Astrocyte (in vitro differentiated cells and primary cell): Measurements from ENCODE around the gene HSD17B8. TPM values are rescaled to one million over a fixed set of nuclear protein-coding genes. Genes with fewer than 3 reads are reported as not detected.

ENCODE experiments used
- DNase-seq: peaks from one replicate; pipeline ENCODE4 v3.0.0-alpha.2; 2010; ENCODE audit warnings: low read depth
- FAIRE-seq: peaks from 2 replicates; lab custom pipeline; 2011; peaks lifted over from hg19 to GRCh38; lab: Jason Lieb, UNC
- H2AFZ ChIP-seq: 2 replicates; pipeline ENCODE4 v1.6.0; 2012; ENCODE audit warnings: low read depth, low read length, inconsistent platforms
- H3K27ac ChIP-seq: 2 replicates; pipeline ENCODE4 v1.5.1; 2011; ENCODE audit warnings: low read depth, low read length, inconsistent platforms
- H3K27me3 ChIP-seq: 2 replicates; pipeline ENCODE4 v1.6.0; 2011; ENCODE audit warnings: low read length, inconsistent platforms; ENCODE audit not compliant: insufficient read depth
- H3K36me3 ChIP-seq: 2 replicates; pipeline ENCODE4 v1.5.1; 2011; ENCODE audit warnings: low read length, inconsistent platforms; ENCODE audit not compliant: insufficient read depth
- H3K4me1 ChIP-seq: 2 replicates; pipeline ENCODE4 v1.5.1; 2011; ENCODE audit warnings: low read length, inconsistent platforms; ENCODE audit not compliant: insufficient read depth
- H3K4me2 ChIP-seq: 2 replicates; pipeline ENCODE4 v1.6.0; 2012; ENCODE audit warnings: low read length, inconsistent platforms
- H3K4me3 ChIP-seq: 2 replicates; pipeline ENCODE4 v1.5.1; 2011; ENCODE audit warnings: low read depth, mild to moderate bottlenecking, low read length, inconsistent platforms; ENCODE audit not compliant: insufficient read depth
- H3K79me2 ChIP-seq: 2 replicates; pipeline ENCODE4 v1.6.0; 2012; ENCODE audit warnings: mild to moderate bottlenecking, low read length, inconsistent platforms; ENCODE audit not compliant: insufficient read depth
- H3K9ac ChIP-seq: 2 replicates; pipeline ENCODE4 v1.6.0; 2012; ENCODE audit warnings: mild to moderate bottlenecking, low read length, inconsistent platforms
- H3K9me3 ChIP-seq: 2 replicates; pipeline ENCODE4 v1.5.1; 2012; ENCODE audit warnings: low read depth, mild to moderate bottlenecking, low read length, inconsistent platforms; ENCODE audit not compliant: insufficient read depth
- H4K20me1 ChIP-seq: 2 replicates; pipeline ENCODE4 v1.6.0; 2012; ENCODE audit warnings: low read length, inconsistent platforms; ENCODE audit not compliant: insufficient read depth
- H3K27ac Mint-ChIP-seq: one replicate; pipeline ENCODE4 v1.8.0; 2021; ENCODE audit warnings: mild to moderate bottlenecking, mixed read lengths; ENCODE audit not compliant: unreplicated experiment
- H3K27me3 Mint-ChIP-seq: one replicate; pipeline ENCODE4 v1.8.0; 2021; ENCODE audit warnings: low read depth, mixed read lengths; ENCODE audit not compliant: unreplicated experiment
- H3K36me3 Mint-ChIP-seq: one replicate; pipeline ENCODE4 v1.8.0; 2021; ENCODE audit warnings: low read depth, mixed read lengths; ENCODE audit not compliant: unreplicated experiment
- H3K4me1 Mint-ChIP-seq: one replicate; pipeline ENCODE4 v1.8.0; 2021; ENCODE audit warnings: low read depth, mixed read lengths; ENCODE audit not compliant: unreplicated experiment
- H3K4me3 Mint-ChIP-seq: one replicate; pipeline ENCODE4 v1.8.0; 2021; ENCODE audit warnings: mild to moderate bottlenecking, moderate library complexity, mixed read lengths; ENCODE audit not compliant: unreplicated experiment
- H3K9me3 Mint-ChIP-seq: one replicate; pipeline ENCODE4 v1.8.0; 2021; ENCODE audit warnings: mild to moderate bottlenecking, mixed read lengths; ENCODE audit not compliant: unreplicated experiment
- EZH2 ChIP-seq: IDR thresholded peaks from 2 replicates; pipeline ENCODE4 v1.6.1; 2012; ENCODE audit warnings: mild to moderate bottlenecking, low read length, inconsistent platforms; ENCODE audit not compliant: insufficient read depth
- total RNA-seq: library from RNA; stranded (reverse); gene quantifications from 2 replicates; pipeline ENCODE4 v1.2.1, GENCODE V29; 2021
- TF ChIP-seq, protein P1 (sequence below): IDR thresholded peaks from 2 replicates; pipeline ENCODE4 v1.5.1; 2011; ENCODE audit warnings: low read depth, mild to moderate bottlenecking, inconsistent platforms, low read length, moderate library complexity; ENCODE audit not compliant: insufficient read depth

HSD17B8 gene
- total RNA-seq, 1 donor from 2014 or later = 2.1 TPM

DNA sequence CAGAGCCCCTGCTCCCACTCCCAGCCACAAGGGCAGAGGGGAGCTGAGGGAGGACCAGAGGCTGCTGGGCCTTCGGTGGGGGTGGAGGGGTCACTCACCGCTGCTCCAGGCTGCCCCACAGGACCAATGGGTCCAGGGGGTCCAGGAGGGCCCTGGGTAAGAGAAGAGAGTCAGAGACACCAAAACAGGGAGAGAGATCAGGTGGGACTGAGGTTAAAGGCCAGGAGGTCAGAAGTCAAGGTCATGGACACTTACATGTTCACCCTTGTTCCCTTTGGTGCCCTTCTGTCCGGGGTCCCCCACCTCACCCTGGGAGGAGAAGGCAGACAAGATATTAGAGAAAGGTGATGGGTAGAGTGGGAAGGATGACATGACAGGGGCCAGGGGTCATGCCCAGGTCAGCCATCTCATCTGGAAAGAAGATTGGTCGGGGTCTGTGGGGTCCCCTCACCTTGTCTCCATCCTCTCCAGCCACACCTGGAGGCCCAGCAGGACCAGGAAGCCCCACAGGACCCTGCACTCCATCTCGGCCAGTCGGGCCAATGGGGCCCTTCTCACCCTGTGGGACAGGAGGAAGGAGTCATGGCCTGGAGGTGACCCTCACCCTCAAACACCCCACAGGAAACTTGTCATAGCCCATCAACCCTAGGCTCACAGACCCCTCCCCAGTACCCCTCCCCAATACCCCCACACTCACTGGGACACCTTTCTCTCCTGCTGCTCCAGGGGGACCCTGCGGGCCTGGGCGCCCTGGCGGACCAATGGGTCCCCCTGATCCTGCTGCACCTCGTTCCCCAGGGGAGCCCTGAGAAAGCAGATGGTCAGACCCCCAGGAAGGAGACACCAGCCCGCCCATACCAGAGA is 33.2 kb upstream of the HSD17B8 start:
- no peaks in the 10 kb centered on the region for H4K20me1 ChIP-seq
- no peak overlapping the region for H3K4me3 ChIP-seq
- H3K27me3 ChIP-seq = no peaks in the 10 kb centered on the region
- H2AFZ ChIP-seq = no peak overlapping the region
- H3K36me3 Mint-ChIP-seq = peaks cover under 1% of the 10 kb centered on the region
- no peaks in the 10 kb centered on the region for H3K4me1 Mint-ChIP-seq
- no peak overlapping the region for H3K4me3 Mint-ChIP-seq
- H3K27ac Mint-ChIP-seq = no peak overlapping the region
- H3K36me3 ChIP-seq = no peaks in the 10 kb centered on the region
- H3K4me1 ChIP-seq = no peaks in the 10 kb centered on the region
- H3K9me3 Mint-ChIP-seq = no peaks in the 10 kb centered on the region
- no peak overlapping the region for H3K27ac ChIP-seq
- no peak overlapping the region for H3K9ac ChIP-seq
- H3K4me2 ChIP-seq = no peak overlapping the region
- H3K79me2 ChIP-seq = no peaks in the 10 kb centered on the region
- no peak for FAIRE-seq
- H3K9me3 ChIP-seq = no peaks in the 10 kb centered on the region
- DNase-seq = no peak
- H3K27me3 Mint-ChIP-seq = peaks cover 48% of the 10 kb centered on the region
- TF ChIP-seq EZH2 = no peak
- TF ChIP-seq, protein P1, sequence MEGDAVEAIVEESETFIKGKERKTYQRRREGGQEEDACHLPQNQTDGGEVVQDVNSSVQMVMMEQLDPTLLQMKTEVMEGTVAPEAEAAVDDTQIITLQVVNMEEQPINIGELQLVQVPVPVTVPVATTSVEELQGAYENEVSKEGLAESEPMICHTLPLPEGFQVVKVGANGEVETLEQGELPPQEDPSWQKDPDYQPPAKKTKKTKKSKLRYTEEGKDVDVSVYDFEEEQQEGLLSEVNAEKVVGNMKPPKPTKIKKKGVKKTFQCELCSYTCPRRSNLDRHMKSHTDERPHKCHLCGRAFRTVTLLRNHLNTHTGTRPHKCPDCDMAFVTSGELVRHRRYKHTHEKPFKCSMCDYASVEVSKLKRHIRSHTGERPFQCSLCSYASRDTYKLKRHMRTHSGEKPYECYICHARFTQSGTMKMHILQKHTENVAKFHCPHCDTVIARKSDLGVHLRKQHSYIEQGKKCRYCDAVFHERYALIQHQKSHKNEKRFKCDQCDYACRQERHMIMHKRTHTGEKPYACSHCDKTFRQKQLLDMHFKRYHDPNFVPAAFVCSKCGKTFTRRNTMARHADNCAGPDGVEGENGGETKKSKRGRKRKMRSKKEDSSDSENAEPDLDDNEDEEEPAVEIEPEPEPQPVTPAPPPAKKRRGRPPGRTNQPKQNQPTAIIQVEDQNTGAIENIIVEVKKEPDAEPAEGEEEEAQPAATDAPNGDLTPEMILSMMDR = no peak

DNA sequence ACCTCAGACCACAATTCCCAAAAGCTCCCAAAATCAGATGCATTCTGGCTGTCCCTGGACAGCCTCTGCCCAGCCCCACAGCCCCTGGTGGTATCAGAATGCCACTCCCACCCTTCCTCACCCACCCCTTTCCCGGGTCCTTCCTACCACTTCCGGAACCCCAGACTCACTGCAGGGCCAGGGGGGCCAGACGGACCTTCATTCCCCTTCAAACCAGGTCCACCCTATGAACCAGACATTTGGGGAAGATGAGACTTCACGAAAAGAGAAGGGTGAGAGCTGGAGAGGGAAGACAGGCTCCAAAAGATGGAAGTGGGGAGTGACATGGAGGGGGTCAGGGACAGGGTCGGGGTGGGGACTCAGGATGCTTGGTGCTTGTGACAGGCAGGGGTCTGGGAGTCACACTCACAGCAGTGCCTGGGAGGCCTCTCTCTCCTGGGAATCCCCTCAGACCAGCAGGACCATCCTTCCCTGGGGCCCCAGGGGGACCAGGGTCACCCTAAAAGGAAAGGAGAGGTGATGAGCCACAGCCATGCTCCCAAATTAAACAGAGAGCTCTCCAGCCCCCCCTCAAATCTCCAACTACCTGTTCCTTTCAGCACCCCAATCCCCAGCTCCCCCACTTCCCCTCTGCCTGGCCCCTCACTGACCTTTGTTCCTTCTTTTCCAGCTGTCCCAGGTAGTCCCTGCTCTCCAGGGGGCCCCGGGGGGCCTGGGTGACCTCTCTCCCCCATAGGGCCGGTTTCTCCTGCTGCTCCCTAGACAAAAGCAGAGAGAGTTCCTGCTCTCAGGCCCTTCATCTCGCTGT is 32.4 kb upstream of the HSD17B8 start:
- peaks cover 48% of the 10 kb centered on the region for H3K27me3 Mint-ChIP-seq
- FAIRE-seq = no peak
- H3K9me3 Mint-ChIP-seq = no peaks in the 10 kb centered on the region
- H3K9me3 ChIP-seq = no peaks in the 10 kb centered on the region
- H3K9ac ChIP-seq = no peak overlapping the region
- peaks cover 4% of the 10 kb centered on the region for H3K36me3 Mint-ChIP-seq
- no peak overlapping the region for H3K4me3 Mint-ChIP-seq
- H3K4me1 ChIP-seq = no peaks in the 10 kb centered on the region
- no peak overlapping the region for H2AFZ ChIP-seq
- no peak overlapping the region for H3K27ac Mint-ChIP-seq
- H3K4me1 Mint-ChIP-seq = no peaks in the 10 kb centered on the region
- H3K27me3 ChIP-seq = no peaks in the 10 kb centered on the region
- no peak overlapping the region for H3K4me3 ChIP-seq
- H3K27ac ChIP-seq = no peak overlapping the region
- no peaks in the 10 kb centered on the region for H3K79me2 ChIP-seq
- H3K36me3 ChIP-seq = no peaks in the 10 kb centered on the region
- H4K20me1 ChIP-seq = no peaks in the 10 kb centered on the region
- TF ChIP-seq EZH2 = no peak
- TF ChIP-seq, protein P1 = no peak
- DNase-seq = no peak
- H3K4me2 ChIP-seq = no peak overlapping the region
